ENCODE measurements around the gene SLC30A1. TPM values are rescaled to one million over a fixed set of nuclear protein-coding genes. Genes with fewer than 3 reads are reported as not detected.

Gene SLC30A1
- total and polyA plus RNA-seq, 2 of the 13 experiments (the other 11 are each of a cell fraction or from before 2014, with no cell fraction given), result 5.9 to 24.4 TPM

GRCh38 chr1:211619033-211619996 lies 40.4 kb upstream of the SLC30A1 start (continued):
- TF ChIP-seq FIP1L1 (IDR thresholded peaks at IDR 0.05; ENCODE audit: borderline replicate concordance, insufficient read depth, low read depth, low read length), result no peak
- TF ChIP-seq HOXA7 (CRISPR knock-in tag; IDR thresholded peaks at IDR 0.05), result no peak
- no peak for TF ChIP-seq ATF3 (CRISPR knock-in tag; IDR thresholded peaks at IDR 0.05)
- no peak for TF ChIP-seq E2F5 (CRISPR knock-in tag; conservative IDR thresholded peaks at IDR 0.05)
- no peak for TF ChIP-seq LRRFIP1 (CRISPR knock-in tag; conservative IDR thresholded peaks at IDR 0.05)
- no peak for TF ChIP-seq DMTF1 (CRISPR knock-in tag; IDR thresholded peaks at IDR 0.05)
- no peak for TF ChIP-seq ZNF615 (CRISPR knock-in tag; IDR thresholded peaks at IDR 0.05; ENCODE audit: borderline replicate concordance)
- no peak for TF ChIP-seq YY1 (IDR thresholded peaks at IDR 0.05; ENCODE audit: insufficient read depth, insufficient replicate concordance, low read depth, low read length)
- TF ChIP-seq RORA (CRISPR knock-in tag; IDR thresholded peaks at IDR 0.05), result no peak
- no peak for TF ChIP-seq TERF1 (CRISPR knock-in tag; IDR thresholded peaks at IDR 0.05)
- TF ChIP-seq IRX3 (CRISPR knock-in tag; IDR thresholded peaks at IDR 0.05; ENCODE audit: borderline replicate concordance, low read depth), result no peak
- TF ChIP-seq KDM3A (CRISPR knock-in tag; IDR thresholded peaks at IDR 0.05; ENCODE audit: low read depth), result no peak; the same call in 1 of the 2 replicates
- no peak for TF ChIP-seq FOXP1 (IDR thresholded peaks at IDR 0.05)
- no peak for TF ChIP-seq FOXP1 (CRISPR knock-in tag; IDR thresholded peaks at IDR 0.05)
- no peak for TF ChIP-seq ZBED4 (CRISPR knock-in tag; IDR thresholded peaks at IDR 0.05; ENCODE audit: borderline replicate concordance)
- TF ChIP-seq ZKSCAN1 (IDR thresholded peaks at IDR 0.05; ENCODE audit: low read length), result 0 out of 2 replicates have a peak, but pooled peaks have one; percentile 33

Measured in HepG2 (cell line).